ENCODE results near the gene CCDC81.

DNA sequence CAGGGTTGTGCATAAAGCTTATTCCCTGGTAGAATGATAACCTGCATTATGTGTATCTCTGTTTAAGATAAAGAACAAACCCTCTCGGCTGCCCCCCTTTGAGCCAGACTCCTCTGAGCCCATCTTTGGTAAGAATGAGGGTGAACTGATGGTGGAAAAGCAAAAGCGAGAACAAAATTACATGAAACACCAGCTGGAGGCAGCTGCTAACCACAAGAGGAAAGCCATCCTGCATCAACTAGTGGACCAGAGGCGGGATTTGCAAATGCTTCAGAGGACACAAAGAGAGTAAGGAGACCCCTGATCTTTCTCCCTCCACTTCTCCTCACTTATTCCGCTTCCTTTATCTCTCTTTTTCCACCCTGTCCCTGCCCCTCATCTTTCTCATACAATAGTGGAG, 40.3 kb downstream of the CCDC81 start:
- TF ChIP-seq POLR2AphosphoS5 (IDR thresholded peaks at IDR 0.05; ENCODE audit: low read depth, low read length) = no peak
- TF ChIP-seq TAF1 (IDR thresholded peaks at IDR 0.05; ENCODE audit: borderline replicate concordance, insufficient read depth, low read length) = no peak
- TF ChIP-seq SIN3A (IDR thresholded peaks at IDR 0.05; ENCODE audit: borderline replicate concordance, insufficient read depth, low read length) = no peak
- no peak for TF ChIP-seq REST (IDR thresholded peaks at IDR 0.05; ENCODE audit: insufficient read depth in 1 of 2, low read depth in 2 of 2, low read length in 2 of 2)
- no peak for TF ChIP-seq FOXP2 (optimal IDR thresholded peaks at IDR 0.05; ENCODE audit: borderline replicate concordance, extremely low read depth, extremely low read length, insufficient read depth)
